ENCODE measurements around the gene CARM1. TPM values are rescaled to one million over a fixed set of nuclear protein-coding genes. Genes with fewer than 3 reads are reported as not detected.

CARM1 gene
- polyA plus RNA-seq, 2 of the 4 experiments (the other 2 are of a cell fraction): 15.2 to 32.2 TPM

DNA sequence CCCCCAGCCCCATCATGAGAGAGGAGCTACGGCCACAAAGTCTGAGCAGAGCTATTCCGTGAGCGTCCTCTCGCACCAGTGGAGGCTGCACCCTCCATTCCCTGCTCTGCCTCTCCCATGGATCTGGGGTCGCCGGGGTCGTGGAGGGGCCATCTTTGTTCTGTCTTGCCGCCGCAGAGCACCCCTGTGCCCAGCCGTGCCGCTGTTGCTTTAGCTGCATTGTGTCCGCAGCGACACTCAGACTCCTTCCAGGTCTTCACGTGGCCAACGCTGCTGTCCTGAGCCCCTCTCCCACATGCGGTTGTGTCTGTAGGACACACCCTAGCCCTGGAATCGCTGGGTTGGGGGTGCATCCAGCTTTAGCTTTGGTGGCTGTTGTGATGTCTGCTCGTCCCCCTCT, 41.3 kb downstream of the CARM1 start (continued):
- TF ChIP-seq ZFP36 (IDR thresholded peaks at IDR 0.05; ENCODE audit: borderline replicate concordance, partially characterized antibody): no peak
- TF ChIP-seq TP53 (CRISPR knock-in tag; IDR thresholded peaks at IDR 0.05): no peak

DNA sequence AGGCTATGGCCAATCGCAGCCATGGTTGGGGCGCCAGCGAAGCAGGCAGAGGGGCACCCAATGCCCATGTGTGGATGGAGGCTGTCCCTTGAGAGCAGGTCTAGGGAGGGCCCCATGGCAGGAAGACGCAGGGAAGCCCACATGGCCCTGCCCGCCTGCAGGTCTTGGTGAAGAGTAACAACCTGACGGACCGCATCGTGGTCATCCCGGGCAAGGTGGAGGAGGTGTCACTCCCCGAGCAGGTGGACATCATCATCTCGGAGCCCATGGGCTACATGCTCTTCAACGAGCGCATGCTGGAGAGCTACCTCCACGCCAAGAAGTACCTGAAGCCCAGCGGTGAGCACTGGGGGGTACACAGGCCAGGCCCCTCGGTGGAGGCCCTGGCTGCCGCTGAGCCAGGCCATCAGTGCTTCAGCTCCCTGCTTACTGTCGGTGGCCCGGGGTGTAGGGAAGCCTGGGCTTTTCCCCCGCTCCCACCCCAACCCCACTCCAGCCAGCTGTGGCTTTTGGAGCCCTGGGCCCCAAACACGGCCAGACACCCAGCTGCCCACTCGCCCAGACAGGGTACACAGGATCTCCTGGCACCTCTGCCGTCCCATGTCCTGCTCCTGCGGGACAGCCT, 42.5 kb downstream of the CARM1 start:
- ATAC-seq: no peak
- POLR2A ChIA-PET: no interaction called here
- Histone ChIP-seq H3K9me3 (no peaks in the 10 kb centered on the region), H3K27ac (no peak overlapping the region), H3K4me1 (peaks cover 7% of the 10 kb centered on the region; the same call in 2 of the 3 replicates), H3K4me2 (no peak overlapping the region), H3K4me3 (no peak overlapping the region)
- no peak for FAIRE-seq
- DNase-seq (ENCODE audit: low read depth in 1 of 2, low spot score in 1 of 2): no peak
- TF ChIP-seq RNF2 (IDR thresholded peaks at IDR 0.05; ENCODE audit: borderline replicate concordance, low read depth): no peak
- no peak for TF ChIP-seq CHD2 (IDR thresholded peaks at IDR 0.05; ENCODE audit: low read length, partially characterized antibody)
- no peak for TF ChIP-seq HOXA7 (CRISPR knock-in tag; IDR thresholded peaks at IDR 0.05)
- no peak for TF ChIP-seq RAD21 (conservative IDR thresholded peaks at IDR 0.05 in 1 of 2, IDR thresholded peaks at IDR 0.05 in 1 of 2)
- TF ChIP-seq POLR2AphosphoS2 (conservative IDR thresholded peaks at IDR 0.05; ENCODE audit: low read length): no peak
- no peak for TF ChIP-seq MAFK (IDR thresholded peaks at IDR 0.05; ENCODE audit: partially characterized antibody)
- CTCF ChIA-PET: interaction anchor here (0.7 to 1.5 kb wide), 3 partner anchors 43 to 197 kb away, joined by 3 to 4 read pairs (median 4); partner anchors contain the start of gene CARM1
- no CpG with 5 or more reads among the region's 24 CpGs for WGBS (ENCODE audit: missing lambda C conversion rate)

DNA sequence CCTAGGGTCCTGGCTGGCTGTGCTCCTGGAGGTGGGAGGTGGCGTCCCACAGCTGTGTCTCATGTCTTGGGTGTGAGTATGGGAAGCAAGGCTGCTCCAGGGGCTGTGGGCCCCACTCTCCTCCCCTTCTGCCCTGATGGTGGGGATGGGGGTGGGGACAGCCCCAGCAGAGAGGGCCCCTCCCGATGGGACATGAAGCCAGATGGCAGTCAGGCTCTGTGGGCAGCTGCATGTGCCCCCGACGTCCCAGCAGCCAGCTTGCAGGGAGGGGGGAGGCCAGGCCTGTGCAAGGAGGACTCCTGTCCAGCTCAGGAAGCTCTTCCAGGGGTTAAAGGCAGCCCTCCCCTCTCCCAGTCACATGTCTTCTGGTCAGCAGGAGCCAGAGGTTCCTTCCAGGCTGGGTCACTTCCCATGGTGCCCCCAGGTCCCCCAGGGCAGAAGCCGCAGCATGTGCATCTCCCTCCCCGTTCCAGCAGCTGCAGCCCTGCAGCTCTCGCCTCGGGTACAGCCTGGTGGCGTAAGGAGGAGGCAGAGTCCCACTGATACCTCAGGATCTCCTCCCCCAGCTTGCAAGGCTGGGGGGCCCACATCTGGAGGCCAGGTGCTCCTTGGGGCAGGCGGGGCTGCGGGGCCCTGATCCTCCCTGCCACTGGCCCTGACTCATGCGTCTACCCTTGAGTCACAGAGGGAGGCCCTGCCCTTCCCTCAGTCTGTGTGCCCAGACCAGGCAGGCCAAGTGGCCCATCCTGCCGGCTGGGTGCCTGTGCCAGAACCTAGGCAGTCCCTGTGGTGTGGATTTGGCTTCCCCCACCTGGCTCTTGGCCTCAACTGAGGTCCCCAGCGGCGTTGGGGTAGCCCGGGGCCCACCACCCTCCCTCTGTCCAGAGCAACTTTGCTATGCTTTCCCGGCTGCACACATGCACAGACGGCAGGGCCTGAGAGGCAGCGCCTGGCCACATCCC, 44.1 kb downstream of the CARM1 start:
- ChIA-PET CTCF (interaction anchor here (1.4 kb wide), 1 partner anchor 44 kb away, joined by 3 read pairs; no protein-coding TSS in a partner anchor), POLR2A (no interaction called here)
- H3K4me3 ChIP-seq: no peak overlapping the region
- DNase-seq (ENCODE audit: low read depth in 1 of 2, low spot score in 1 of 2): no peak
- no peaks in the 10 kb centered on the region for H3K9me3 ChIP-seq
- peak overlapping the region in 1 of 2 experiments; percentile 63; a peak in 3 of 6 replicates for H3K27ac ChIP-seq
- 65% methylated on average over 12 of the region's 19 CpGs for WGBS (ENCODE audit: missing lambda C conversion rate)
- FAIRE-seq: no peak
- peaks cover 7% of the 10 kb centered on the region; the same call in 2 of the 3 replicates for H3K4me1 ChIP-seq
- TF ChIP-seq, protein P1, sequence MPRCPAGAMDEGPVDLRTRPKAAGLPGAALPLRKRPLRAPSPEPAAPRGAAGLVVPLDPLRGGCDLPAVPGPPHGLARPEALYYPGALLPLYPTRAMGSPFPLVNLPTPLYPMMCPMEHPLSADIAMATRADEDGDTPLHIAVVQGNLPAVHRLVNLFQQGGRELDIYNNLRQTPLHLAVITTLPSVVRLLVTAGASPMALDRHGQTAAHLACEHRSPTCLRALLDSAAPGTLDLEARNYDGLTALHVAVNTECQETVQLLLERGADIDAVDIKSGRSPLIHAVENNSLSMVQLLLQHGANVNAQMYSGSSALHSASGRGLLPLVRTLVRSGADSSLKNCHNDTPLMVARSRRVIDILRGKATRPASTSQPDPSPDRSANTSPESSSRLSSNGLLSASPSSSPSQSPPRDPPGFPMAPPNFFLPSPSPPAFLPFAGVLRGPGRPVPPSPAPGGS (IDR thresholded peaks at IDR 0.05): no peak
- no peak for TF ChIP-seq ZSCAN20 (CRISPR knock-in tag; IDR thresholded peaks at IDR 0.05)
- TF ChIP-seq POLR2AphosphoS2 (conservative IDR thresholded peaks at IDR 0.05; ENCODE audit: low read length): no peak
- no peak for TF ChIP-seq HEYL (CRISPR knock-in tag; IDR thresholded peaks at IDR 0.05)
- TF ChIP-seq RARB (CRISPR knock-in tag; IDR thresholded peaks at IDR 0.05): no peak
- no peak for TF ChIP-seq MYC (IDR thresholded peaks at IDR 0.05; ENCODE audit: borderline replicate concordance, low read length)
- TF ChIP-seq CEBPB (IDR thresholded peaks at IDR 0.05): no peak
- TF ChIP-seq MAFK (IDR thresholded peaks at IDR 0.05; ENCODE audit: partially characterized antibody): no peak
- TF ChIP-seq, protein P2, sequence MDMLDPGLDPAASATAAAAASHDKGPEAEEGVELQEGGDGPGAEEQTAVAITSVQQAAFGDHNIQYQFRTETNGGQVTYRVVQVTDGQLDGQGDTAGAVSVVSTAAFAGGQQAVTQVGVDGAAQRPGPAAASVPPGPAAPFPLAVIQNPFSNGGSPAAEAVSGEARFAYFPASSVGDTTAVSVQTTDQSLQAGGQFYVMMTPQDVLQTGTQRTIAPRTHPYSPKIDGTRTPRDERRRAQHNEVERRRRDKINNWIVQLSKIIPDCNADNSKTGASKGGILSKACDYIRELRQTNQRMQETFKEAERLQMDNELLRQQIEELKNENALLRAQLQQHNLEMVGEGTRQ (IDR thresholded peaks at IDR 0.05): no peak
- TF ChIP-seq FOXS1 (CRISPR knock-in tag; IDR thresholded peaks at IDR 0.05): no peak
- TF ChIP-seq CBX8 (IDR thresholded peaks at IDR 0.05): no peak
- TF ChIP-seq, protein P3, sequence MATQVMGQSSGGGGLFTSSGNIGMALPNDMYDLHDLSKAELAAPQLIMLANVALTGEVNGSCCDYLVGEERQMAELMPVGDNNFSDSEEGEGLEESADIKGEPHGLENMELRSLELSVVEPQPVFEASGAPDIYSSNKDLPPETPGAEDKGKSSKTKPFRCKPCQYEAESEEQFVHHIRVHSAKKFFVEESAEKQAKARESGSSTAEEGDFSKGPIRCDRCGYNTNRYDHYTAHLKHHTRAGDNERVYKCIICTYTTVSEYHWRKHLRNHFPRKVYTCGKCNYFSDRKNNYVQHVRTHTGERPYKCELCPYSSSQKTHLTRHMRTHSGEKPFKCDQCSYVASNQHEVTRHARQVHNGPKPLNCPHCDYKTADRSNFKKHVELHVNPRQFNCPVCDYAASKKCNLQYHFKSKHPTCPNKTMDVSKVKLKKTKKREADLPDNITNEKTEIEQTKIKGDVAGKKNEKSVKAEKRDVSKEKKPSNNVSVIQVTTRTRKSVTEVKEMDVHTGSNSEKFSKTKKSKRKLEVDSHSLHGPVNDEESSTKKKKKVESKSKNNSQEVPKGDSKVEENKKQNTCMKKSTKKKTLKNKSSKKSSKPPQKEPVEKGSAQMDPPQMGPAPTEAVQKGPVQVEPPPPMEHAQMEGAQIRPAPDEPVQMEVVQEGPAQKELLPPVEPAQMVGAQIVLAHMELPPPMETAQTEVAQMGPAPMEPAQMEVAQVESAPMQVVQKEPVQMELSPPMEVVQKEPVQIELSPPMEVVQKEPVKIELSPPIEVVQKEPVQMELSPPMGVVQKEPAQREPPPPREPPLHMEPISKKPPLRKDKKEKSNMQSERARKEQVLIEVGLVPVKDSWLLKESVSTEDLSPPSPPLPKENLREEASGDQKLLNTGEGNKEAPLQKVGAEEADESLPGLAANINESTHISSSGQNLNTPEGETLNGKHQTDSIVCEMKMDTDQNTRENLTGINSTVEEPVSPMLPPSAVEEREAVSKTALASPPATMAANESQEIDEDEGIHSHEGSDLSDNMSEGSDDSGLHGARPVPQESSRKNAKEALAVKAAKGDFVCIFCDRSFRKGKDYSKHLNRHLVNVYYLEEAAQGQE (IDR thresholded peaks at IDR 0.05): no peak
- peak; percentile 83 to 87 for ATAC-seq
- H3K4me2 ChIP-seq: peak overlapping the region; percentile 26; the same call in 1 of the 3 replicates

Measured in A549 (cell line).